CD4-positive, alpha-beta T cell (primary cell): ENCODE results near the gene DNAJB1. TPM values are rescaled to one million over a fixed set of nuclear protein-coding genes. Genes with fewer than 3 reads are reported as not detected.

Experiments used
- ATAC-seq: fragments of 200-7000 bp; cut with Tn5 transposase; one replicate; pipeline ENCODE4 v1.10.0; 2022; ENCODE audit warnings: mild to moderate bottlenecking; ENCODE audit not compliant: poor library complexity
- CTCF ChIA-PET: fragments of 350-600 bp; sonication (Branson Sonifier 250); formaldehyde crosslinking; loops from one replicate; lab custom pipeline; 2021; ENCODE audit warnings: antibody characterized with exemption, inconsistent platforms; lab: Charles Lee
- POLR2A ChIA-PET: fragments of 350-600 bp; sonication (Branson Sonifier 250); formaldehyde crosslinking; loops from one replicate; lab custom pipeline; 2021; ENCODE audit warnings: antibody characterized with exemption, inconsistent platforms; lab: Charles Lee
- DNase-seq, 14 experiments: peaks; one replicate each; pipeline ENCODE4 v3.0.0-alpha.2; 2013 to 2020; ENCODE audit warnings: mixed read lengths in 2 of 14
- H3K27ac ChIP-seq, 2 donors: one replicate each; pipeline versions ENCODE4 v1.5.1 to v1.7.0; 2013; ENCODE audit warnings: low read length in 2 of 2, low read depth in 1 of 2, mild to moderate bottlenecking in 1 of 2
- H3K27me3 ChIP-seq, 2 experiments: 1 replicate in 1 of 2; 2 replicates in 1 of 2; pipeline versions ENCODE4 v1.6.1 to v1.7.0; 2013; ENCODE audit warnings: low read length in 2 of 2, control low read depth in 1 of 2, mild to moderate bottlenecking in 1 of 2, moderate library complexity in 1 of 2; ENCODE audit not compliant: insufficient read depth in 2 of 2, control insufficient read depth in 1 of 2
- H3K36me3 ChIP-seq: one replicate; pipeline ENCODE4 v1.6.1; 2013; ENCODE audit warnings: low read length, control low read depth; ENCODE audit not compliant: insufficient read depth
- H3K4me1 ChIP-seq: one replicate; pipeline ENCODE4 v1.6.1; 2013; ENCODE audit warnings: low read length, control low read depth; ENCODE audit not compliant: insufficient read depth
- H3K4me3 ChIP-seq: one replicate; pipeline ENCODE4 v1.5.1; 2013; ENCODE audit warnings: mild to moderate bottlenecking, low read length, moderate library complexity
- H3K9me3 ChIP-seq, 2 experiments: 1 replicate in 1 of 2; 2 replicates in 1 of 2; pipeline versions ENCODE4 v1.6.1 to v1.7.0; 2013; ENCODE audit warnings: low read length in 2 of 2, mild to moderate bottlenecking in 2 of 2, control low read depth in 1 of 2, moderate library complexity in 1 of 2; ENCODE audit not compliant: control insufficient read depth in 1 of 2, insufficient read depth in 1 of 2
- H3K27ac Mint-ChIP-seq: one replicate; pipeline ENCODE4 v1.8.0; 2020; ENCODE audit warnings: mixed read lengths
- H3K27me3 Mint-ChIP-seq: one replicate; pipeline ENCODE4 v1.8.0; 2021; ENCODE audit warnings: mixed read lengths
- H3K36me3 Mint-ChIP-seq: one replicate; pipeline ENCODE4 v1.8.0; 2021; ENCODE audit warnings: low read depth, mixed read lengths
- H3K4me1 Mint-ChIP-seq: one replicate; pipeline ENCODE4 v1.8.0; 2021; ENCODE audit warnings: low read depth, mixed read lengths
- H3K4me3 Mint-ChIP-seq: one replicate; pipeline ENCODE4 v1.8.0; 2020; ENCODE audit warnings: mild to moderate bottlenecking, mixed read lengths
- H3K9me3 Mint-ChIP-seq: one replicate; pipeline ENCODE4 v1.8.0; 2020; ENCODE audit warnings: mixed read lengths
- intact Hi-C, 2 experiments: fragments of 100-400 bp; cut with DNase I in 1 of 2; cut with micrococcal nuclease in 1 of 2; formaldehyde crosslinking; loops; one replicate each; pipeline versions ENCODE4 v1.15.1 to v1.9.0; 2023 to 2025; cut with DNase I, micrococcal nuclease
- total RNA-seq, 174 experiments: library from RNA in 2 of 174; stranded (reverse) in 2 of 174; gene quantifications; one replicate each; pipeline ENCODE4 v1.2.3 and lab custom pipeline; 2021 to 2026
- TF ChIP-seq, protein P1 (sequence below): fragments of 200-600 bp; IDR thresholded peaks from one replicate; pipeline ENCODE4 v1.8.0; 2022; ENCODE audit warnings: antibody characterized with exemption, mild to moderate bottlenecking

Gene DNAJB1
- total RNA-seq, 2 experiments from 2014 or later, result 666 to 672 TPM

DNA sequence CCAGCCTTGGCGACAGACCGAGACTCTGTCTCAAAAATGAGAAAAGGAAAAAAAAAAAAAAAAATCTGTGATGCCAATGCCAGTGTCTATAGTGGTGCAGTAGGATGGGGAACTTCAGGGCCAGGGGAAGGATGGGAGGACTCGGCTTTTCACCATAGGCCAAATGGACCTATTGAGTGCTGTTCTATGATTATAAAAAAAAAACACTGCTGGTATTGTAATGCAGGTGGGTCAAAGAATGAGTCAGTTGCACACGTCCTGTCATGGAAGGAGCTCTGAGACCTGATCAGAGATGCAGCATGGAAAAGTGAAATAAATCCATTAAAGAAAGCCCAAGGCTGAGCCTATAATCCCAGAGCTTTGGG is 7.0 kb downstream of the DNAJB1 start:
- no peak for DNase-seq
- Histone ChIP-seq H3K27me3 (no peaks in the 10 kb centered on the region), H3K9me3 (no peaks in the 10 kb centered on the region), H3K27ac (no peak overlapping the region), H3K36me3 (peaks cover 24% of the 10 kb centered on the region), H3K4me3 (no peak overlapping the region), H3K4me1 (peaks cover 54% of the 10 kb centered on the region)
- Mint-ChIP-seq H3K36me3 (peaks cover 36% of the 10 kb centered on the region), H3K9me3 (no peaks in the 10 kb centered on the region), H3K4me3 (peak overlapping the region; percentile 45), H3K27me3 (no peaks in the 10 kb centered on the region), H3K4me1 (peaks cover 80% of the 10 kb centered on the region), H3K27ac (peak overlapping the region; percentile 58)
- TF ChIP-seq, protein P1, sequence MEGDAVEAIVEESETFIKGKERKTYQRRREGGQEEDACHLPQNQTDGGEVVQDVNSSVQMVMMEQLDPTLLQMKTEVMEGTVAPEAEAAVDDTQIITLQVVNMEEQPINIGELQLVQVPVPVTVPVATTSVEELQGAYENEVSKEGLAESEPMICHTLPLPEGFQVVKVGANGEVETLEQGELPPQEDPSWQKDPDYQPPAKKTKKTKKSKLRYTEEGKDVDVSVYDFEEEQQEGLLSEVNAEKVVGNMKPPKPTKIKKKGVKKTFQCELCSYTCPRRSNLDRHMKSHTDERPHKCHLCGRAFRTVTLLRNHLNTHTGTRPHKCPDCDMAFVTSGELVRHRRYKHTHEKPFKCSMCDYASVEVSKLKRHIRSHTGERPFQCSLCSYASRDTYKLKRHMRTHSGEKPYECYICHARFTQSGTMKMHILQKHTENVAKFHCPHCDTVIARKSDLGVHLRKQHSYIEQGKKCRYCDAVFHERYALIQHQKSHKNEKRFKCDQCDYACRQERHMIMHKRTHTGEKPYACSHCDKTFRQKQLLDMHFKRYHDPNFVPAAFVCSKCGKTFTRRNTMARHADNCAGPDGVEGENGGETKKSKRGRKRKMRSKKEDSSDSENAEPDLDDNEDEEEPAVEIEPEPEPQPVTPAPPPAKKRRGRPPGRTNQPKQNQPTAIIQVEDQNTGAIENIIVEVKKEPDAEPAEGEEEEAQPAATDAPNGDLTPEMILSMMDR, result no peak
- ATAC-seq, result no peak
- ChIA-PET CTCF (interaction anchor here (2.3 kb wide), 1 partner anchor 40 kb away, joined by 7 read pairs; no protein-coding TSS in a partner anchor), POLR2A (interaction anchor here (1.0 to 10.0 kb wide), 2 partner anchors 9 to 15 kb away, joined by 3 to 430 read pairs; partner anchors contain the start of genes DNAJB1 and GIPC1)
- intact Hi-C loops, result no loop called here

DNA sequence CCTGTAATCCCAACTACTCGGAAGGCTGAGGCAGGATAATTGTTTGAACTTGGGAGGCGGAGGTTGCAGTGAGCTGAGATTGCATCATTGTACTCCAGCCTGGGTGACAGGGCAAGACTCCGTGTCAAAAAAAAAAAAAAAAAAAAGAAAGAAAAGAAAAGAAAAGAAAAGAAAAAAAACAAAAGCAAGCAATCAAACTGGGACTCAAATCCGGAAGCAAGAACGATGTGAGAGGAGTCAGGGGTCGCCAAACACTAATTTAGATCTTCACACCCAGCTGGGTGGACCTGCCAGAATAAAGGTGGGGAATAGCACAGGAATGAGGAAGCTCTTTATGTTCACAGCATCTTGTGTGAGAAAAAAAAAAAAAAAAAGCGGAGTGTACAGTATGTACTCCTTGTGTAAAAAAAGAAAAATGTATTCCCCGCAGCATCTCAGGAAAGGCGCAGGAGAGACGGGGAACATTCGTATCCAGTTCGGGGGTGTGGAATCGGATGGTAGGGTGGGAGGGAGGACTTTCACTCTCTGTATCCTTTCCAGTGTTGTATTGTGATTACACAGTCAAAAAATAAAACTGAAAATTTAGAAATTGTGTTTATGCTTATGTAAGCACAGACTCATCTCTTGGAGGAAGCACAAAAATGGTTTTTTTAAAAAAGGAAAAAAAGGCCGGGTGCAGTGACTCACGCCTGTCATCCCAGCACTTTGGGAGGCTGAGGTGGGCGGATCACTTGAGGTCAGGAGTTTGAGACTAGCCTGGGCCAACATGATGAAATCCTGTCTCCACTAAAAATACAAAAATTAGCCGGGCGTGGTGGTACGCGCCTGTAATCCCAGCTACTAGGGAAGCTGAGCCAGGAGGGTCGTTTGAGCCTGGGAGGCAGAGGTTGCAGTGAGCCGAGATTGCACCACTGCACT is 7.6 kb downstream of the DNAJB1 start:
- Histone ChIP-seq H3K27me3 (no peaks in the 10 kb centered on the region), H3K4me1 (peaks cover 54% of the 10 kb centered on the region), H3K27ac (no peak overlapping the region), H3K9me3 (no peaks in the 10 kb centered on the region), H3K4me3 (no peak overlapping the region), H3K36me3 (peaks cover 18% of the 10 kb centered on the region)
- ATAC-seq (no peak), DNase-seq (peak in 1 of 14 experiments; percentile 49)
- Mint-ChIP-seq H3K27ac (peak overlapping the region; percentile 58), H3K9me3 (no peaks in the 10 kb centered on the region), H3K4me3 (peak overlapping the region; percentile 51), H3K27me3 (no peaks in the 10 kb centered on the region), H3K36me3 (peaks cover 30% of the 10 kb centered on the region), H3K4me1 (peaks cover 80% of the 10 kb centered on the region)
- ChIA-PET POLR2A (interaction anchor here (1.1 to 10.0 kb wide), 5 partner anchors 9 to 27 kb away, joined by 3 to 430 read pairs (median 5); partner anchors contain the start of genes DNAJB1 and GIPC1), CTCF (interaction anchor here (0.8 to 2.3 kb wide), 4 partner anchors 19 to 162 kb away, joined by 3 to 7 read pairs (median 4); partner anchors contain the start of gene TECR)
- intact Hi-C loops, result no loop called here
- TF ChIP-seq, protein P1, result no peak

DNA sequence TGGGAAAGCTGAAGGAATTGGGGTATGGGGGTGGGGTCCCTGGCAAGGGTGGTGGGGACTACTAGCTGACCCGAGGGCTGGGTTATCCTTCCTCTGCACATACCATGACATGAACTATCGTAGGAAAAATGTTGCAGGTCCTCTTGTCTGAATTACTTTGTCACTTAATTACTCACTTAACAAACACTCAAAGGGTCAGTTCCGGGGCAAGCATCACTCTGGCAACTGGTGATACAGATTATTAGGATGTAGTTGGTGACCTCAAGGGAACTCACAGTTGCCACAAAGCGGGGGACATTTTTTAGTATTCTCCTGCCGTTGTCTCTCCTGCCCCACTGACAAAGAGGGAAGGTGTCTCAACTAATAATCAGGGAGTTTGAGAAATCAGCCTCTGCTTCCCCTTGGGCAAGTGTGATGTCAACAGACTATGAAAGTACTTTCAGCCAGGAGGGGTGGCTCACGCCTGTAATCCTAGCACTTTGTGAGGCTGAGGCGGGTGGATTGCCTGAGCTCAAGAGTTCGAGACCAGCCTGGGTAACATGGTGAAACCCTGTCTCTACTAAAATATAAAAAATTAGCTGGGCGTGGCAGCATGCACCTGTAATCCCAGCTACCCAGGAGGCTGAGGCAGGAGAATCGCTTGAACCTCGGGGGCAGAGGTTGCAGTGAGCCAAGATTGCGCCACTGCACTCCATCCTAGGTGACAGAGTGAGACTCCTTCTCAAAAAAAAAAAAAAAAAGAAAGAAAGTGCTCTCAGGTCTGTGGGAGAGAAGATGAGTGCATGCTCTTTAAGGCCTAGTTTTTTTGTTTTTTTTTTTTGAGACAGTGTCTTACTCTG is 10.3 kb downstream of the DNAJB1 start:
- no peaks in the 10 kb centered on the region for H3K9me3 Mint-ChIP-seq
- intact Hi-C loops, result loop anchor here (1.0 to 2.0 kb wide), 3 partner anchors 8 to 15 kb away; partner anchors contain the start of gene DNAJB1 (in 1 of the 2)
- Histone ChIP-seq H3K36me3 (no peaks in the 10 kb centered on the region), H3K4me3 (no peak overlapping the region), H3K27me3 (no peaks in the 10 kb centered on the region), H3K27ac (no peak overlapping the region), H3K9me3 (no peaks in the 10 kb centered on the region), H3K4me1 (peaks cover 53% of the 10 kb centered on the region)
- TF ChIP-seq, protein P1, result no peak
- ChIA-PET CTCF (interaction anchor here (0.7 to 3.9 kb wide), 7 partner anchors 9 to 371 kb away, joined by 3 to 29 read pairs (median 3); partner anchors contain the start of gene DNAJB1), POLR2A (interaction anchor here (0.8 to 10.0 kb wide), 14 partner anchors 12 to 371 kb away, joined by 3 to 430 read pairs (median 8); partner anchors contain the start of genes ASF1B, DNAJB1, GIPC1 and NDUFB7)
- peaks cover 3% of the 10 kb centered on the region for H3K36me3 Mint-ChIP-seq
- ATAC-seq, result no peak
- peak overlapping the region; percentile 70 for H3K4me3 Mint-ChIP-seq
- H3K27me3 Mint-ChIP-seq, result no peaks in the 10 kb centered on the region
- peak in 1 of 14 experiments; percentile 49 for DNase-seq
- peak overlapping the region; percentile 96 for H3K27ac Mint-ChIP-seq
- peaks cover 77% of the 10 kb centered on the region for H3K4me1 Mint-ChIP-seq
